GM12878 (cell line): ENCODE data around the gene BEND7. TPM values are rescaled to one million over a fixed set of nuclear protein-coding genes. Genes with fewer than 3 reads are reported as not detected.

ENCODE experiments used
- ATAC-seq: fragments of 200-7000 bp; cut with Tn5 transposase; 3 replicates; pipeline ENCODE4 v1.9.1; 2020; ENCODE audit warnings: mild to moderate bottlenecking, moderate library complexity
- BruUV-seq: library from RNA; stranded (reverse); fragments of 400-500 nt; replicated peaks from 2 replicates; lab custom pipeline; 2021; lab: Mats Ljungman, UMichigan
- CTCF ChIA-PET: fragments of 300-600 bp; sonication (Branson Sonifier 250); formaldehyde crosslinking; extraction: SDS; loops from one replicate; lab custom pipeline; 2021; ENCODE audit warnings: inconsistent platforms; lab: Yijun Ruan, JAX
- POLR2A ChIA-PET: fragments of 350-600 bp; formaldehyde crosslinking; extraction: SDS; loops from one replicate; lab custom pipeline; 2021; ENCODE audit warnings: inconsistent platforms; lab: Charles Lee
- RAD21 ChIA-PET: fragments of 300-600 bp; sonication (Branson Sonifier 250); formaldehyde crosslinking; loops from one replicate; lab custom pipeline; 2023; ENCODE audit warnings: antibody characterized with exemption; ENCODE audit not compliant: unreplicated experiment; lab: Charles Lee
- SMC1A ChIA-PET: fragments of 300-600 bp; sonication (Branson Sonifier 250); formaldehyde crosslinking; loops from one replicate; lab custom pipeline; 2023; ENCODE audit not compliant: unreplicated experiment, uncharacterized antibody; lab: Charles Lee
- DNase-seq: peaks from one replicate; pipeline ENCODE4 v3.0.0-alpha.2; 2011; ENCODE audit warnings: low read depth, low spot score
- FAIRE-seq: peaks from 3 replicates; lab custom pipeline; 2011; peaks lifted over from hg19 to GRCh38; lab: Jason Lieb, UNC
- H2AFZ ChIP-seq: 2 replicates; pipeline ENCODE4 v1.6.0; 2011; ENCODE audit warnings: low read depth, low read length, control low read depth; ENCODE audit not compliant: control insufficient read depth
- H3K27ac ChIP-seq: 2 replicates; pipeline ENCODE4 v1.5.1; 2011; ENCODE audit warnings: control low read depth; ENCODE audit not compliant: control insufficient read depth, insufficient read depth
- H3K27me3 ChIP-seq, 2 experiments: replicated peaks in 1 of 2; 2 replicates each; pipeline versions ENCODE4 v1.6.0 to v1.6.1; 2011; ENCODE audit warnings: low read length in 1 of 2; ENCODE audit not compliant: control insufficient read depth in 2 of 2, insufficient read depth in 2 of 2
- H3K36me3 ChIP-seq, 2 experiments: 2 replicates each; pipeline ENCODE4 v1.5.1; 2011; ENCODE audit warnings: low read length in 1 of 2; ENCODE audit not compliant: control insufficient read depth in 2 of 2, insufficient read depth in 2 of 2
- H3K4me1 ChIP-seq: 2 replicates; pipeline ENCODE4 v1.6.1; 2011; ENCODE audit warnings: mild to moderate bottlenecking, low read length, moderate library complexity, mixed read lengths; ENCODE audit not compliant: control insufficient read depth, insufficient read depth
- H3K4me2 ChIP-seq: 2 replicates; pipeline ENCODE4 v1.6.0; 2011; ENCODE audit warnings: control low read depth; ENCODE audit not compliant: control insufficient read depth, insufficient read depth
- H3K4me3 ChIP-seq: fragments of 200-600 bp; sonication (generic); 2 replicates; pipeline ENCODE4 v1.5.1; 2016
- H3K79me2 ChIP-seq: 2 replicates; pipeline ENCODE4 v1.6.0; 2011; ENCODE audit warnings: low read length; ENCODE audit not compliant: control insufficient read depth, insufficient read depth
- H3K9ac ChIP-seq: 2 replicates; pipeline ENCODE4 v1.8.0; 2011; ENCODE audit warnings: low read length, control low read depth, mixed read lengths; ENCODE audit not compliant: control insufficient read depth, insufficient read depth
- H3K9me3 ChIP-seq: replicated peaks from 3 replicates; pipeline ENCODE4 v1.5.1; 2011; ENCODE audit warnings: mild to moderate bottlenecking, low read length; ENCODE audit not compliant: control insufficient read depth, insufficient read depth
- H4K20me1 ChIP-seq: 2 replicates; pipeline ENCODE4 v1.6.0; 2011; ENCODE audit not compliant: control insufficient read depth, insufficient read depth
- CTCF ChIP-seq, 3 experiments: IDR thresholded peaks in 2 of 3; conservative IDR thresholded peaks in 1 of 3; 2 replicates each; pipeline ENCODE4 v1.5.1; 2011; ENCODE audit warnings: low read depth in 3 of 3, low read length in 3 of 3, mild to moderate bottlenecking in 3 of 3, control low read depth in 2 of 3, moderate library complexity in 2 of 3, inconsistent platforms in 1 of 3, mixed read lengths in 1 of 3; ENCODE audit not compliant: control insufficient read depth in 2 of 3, insufficient read depth in 1 of 3; ENCODE audit errors: extremely low read depth in 1 of 3
- JUND ChIP-seq: IDR thresholded peaks from 2 replicates; pipeline ENCODE4 v1.6.1; 2012; ENCODE audit warnings: low read depth, mild to moderate bottlenecking, low read length, improper control_type of control experiment, moderate library complexity
- MTA3 ChIP-seq: IDR thresholded peaks from 2 replicates; pipeline ENCODE4 v1.6.1; 2012; ENCODE audit warnings: low read length, inconsistent platforms, borderline replicate concordance
- TAF1 ChIP-seq: IDR thresholded peaks from 2 replicates; pipeline ENCODE4 v1.6.1; 2011; ENCODE audit warnings: mild to moderate bottlenecking, low read depth, low read length, borderline replicate concordance
- WGBS: methylation state at CpG from one replicate; pipeline ENCODE4 v1.1.6; 2016; ENCODE audit warnings: low lambda C conversion rate; ENCODE audit not compliant: insufficient replicate concordance, insufficient coverage; ENCODE audit errors: missing lambda C conversion rate; 5-methylcytosine and 5-hydroxymethylcytosine counted together
- in situ Hi-C: fragments of 300-500 bp; cut with MboI; formaldehyde crosslinking; loops from 9 replicates; pipeline ENCODE4 v1.14.3; 2018; ENCODE audit warnings: mixed read lengths
- intact Hi-C: fragments of 100-400 bp; cut with micrococcal nuclease; formaldehyde crosslinking; loops from one replicate; pipeline ENCODE4 v1.14.2; 2022; ENCODE audit not compliant: unreplicated experiment
- polyA plus RNA-seq, 11 experiments: library from polyadenylated mRNA; depleted of rRNA in 4 of 11; unstranded in 6 of 11; stranded (reverse) in 5 of 11; fragments of >200 nt; fragmentation: Nextera tagmentation in 4 of 11; fragmentation: Illumina TruSeq in 1 of 11; extraction: Ambion mirVana in 4 of 11; extraction: Trizol in 1 of 11; gene quantifications; 1 replicate in 1 of 11; 2 replicates in 10 of 11; pipeline versions ENCODE4 v1.2.1 to v1.2.3, GENCODE V29; 2011 to 2016; ENCODE audit warnings: inconsistent platforms in 2 of 11, missing spikeins in 2 of 11, low read depth in 1 of 11
- total RNA-seq, 4 experiments: library from RNA; depleted of rRNA in 3 of 4; stranded (reverse); fragments of >200 nt in 3 of 4; fragmentation: Illumina TruSeq in 1 of 4; extraction: Trizol in 1 of 4; gene quantifications; 2 replicates each; pipeline versions ENCODE4 v1.2.1 to v1.2.3, GENCODE V29; 2013 to 2021
- TF ChIP-seq, protein P1 (sequence below): IDR thresholded peaks from 2 replicates; pipeline ENCODE4 v1.6.1; 2012; ENCODE audit warnings: improper control_type of control experiment, low read depth, low read length; ENCODE audit not compliant: insufficient replicate concordance
- TF ChIP-seq, protein P2 (sequence below): fragments of 450-650 bp; IDR thresholded peaks from 2 replicates; pipeline ENCODE4 v1.6.1; 2018; ENCODE audit warnings: mild to moderate bottlenecking, low read depth, moderate library complexity; ENCODE audit not compliant: partially characterized antibody

Gene BEND7
- total and polyA plus RNA-seq, 10 of the 15 experiments (the other 5 are each of a cell fraction or from before 2014, with no cell fraction given): not detected

DNA sequence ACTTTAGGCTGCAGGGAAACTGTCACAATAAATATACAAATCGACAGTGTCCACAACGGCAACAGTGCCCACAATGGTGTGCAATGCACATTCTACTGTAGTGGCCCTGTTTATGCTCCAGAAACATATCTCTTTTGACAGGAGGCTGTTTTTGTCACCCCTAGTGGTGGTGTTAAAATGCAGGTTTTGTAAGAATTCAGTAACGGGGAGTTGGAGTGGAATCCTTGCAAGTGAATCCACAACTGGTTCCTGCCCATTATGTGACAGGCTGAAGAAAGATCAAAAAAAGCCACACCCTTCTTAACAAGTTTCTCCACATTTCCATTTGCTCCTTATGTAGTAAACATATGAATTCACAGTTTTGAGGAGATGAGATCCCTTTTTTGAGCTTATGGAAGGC, 58.5 kb downstream of the BEND7 start:
- no peaks in the 10 kb centered on the region for H4K20me1 ChIP-seq
- POLR2A ChIA-PET: no interaction called here
- H3K27me3 ChIP-seq: no peaks in the 10 kb centered on the region; a peak in 1 of 4 replicates
- in situ Hi-C loops (no loop called here), intact Hi-C loops (no loop called here)
- H3K27ac ChIP-seq: no peak overlapping the region
- CTCF ChIA-PET: no interaction called here
- RAD21 ChIA-PET: no interaction called here
- no peaks in the 10 kb centered on the region for H3K79me2 ChIP-seq
- no peaks in the 10 kb centered on the region for H3K36me3 ChIP-seq
- no TSS peak for BruUV-seq
- SMC1A ChIA-PET: no interaction called here
- no peak for DNase-seq
- ATAC-seq: no peak
- 16% methylated on average over 3 of the region's 3 CpGs for WGBS
- H3K4me1 ChIP-seq: no peaks in the 10 kb centered on the region
- no peak for TF ChIP-seq TAF1
- TF ChIP-seq, protein P1, sequence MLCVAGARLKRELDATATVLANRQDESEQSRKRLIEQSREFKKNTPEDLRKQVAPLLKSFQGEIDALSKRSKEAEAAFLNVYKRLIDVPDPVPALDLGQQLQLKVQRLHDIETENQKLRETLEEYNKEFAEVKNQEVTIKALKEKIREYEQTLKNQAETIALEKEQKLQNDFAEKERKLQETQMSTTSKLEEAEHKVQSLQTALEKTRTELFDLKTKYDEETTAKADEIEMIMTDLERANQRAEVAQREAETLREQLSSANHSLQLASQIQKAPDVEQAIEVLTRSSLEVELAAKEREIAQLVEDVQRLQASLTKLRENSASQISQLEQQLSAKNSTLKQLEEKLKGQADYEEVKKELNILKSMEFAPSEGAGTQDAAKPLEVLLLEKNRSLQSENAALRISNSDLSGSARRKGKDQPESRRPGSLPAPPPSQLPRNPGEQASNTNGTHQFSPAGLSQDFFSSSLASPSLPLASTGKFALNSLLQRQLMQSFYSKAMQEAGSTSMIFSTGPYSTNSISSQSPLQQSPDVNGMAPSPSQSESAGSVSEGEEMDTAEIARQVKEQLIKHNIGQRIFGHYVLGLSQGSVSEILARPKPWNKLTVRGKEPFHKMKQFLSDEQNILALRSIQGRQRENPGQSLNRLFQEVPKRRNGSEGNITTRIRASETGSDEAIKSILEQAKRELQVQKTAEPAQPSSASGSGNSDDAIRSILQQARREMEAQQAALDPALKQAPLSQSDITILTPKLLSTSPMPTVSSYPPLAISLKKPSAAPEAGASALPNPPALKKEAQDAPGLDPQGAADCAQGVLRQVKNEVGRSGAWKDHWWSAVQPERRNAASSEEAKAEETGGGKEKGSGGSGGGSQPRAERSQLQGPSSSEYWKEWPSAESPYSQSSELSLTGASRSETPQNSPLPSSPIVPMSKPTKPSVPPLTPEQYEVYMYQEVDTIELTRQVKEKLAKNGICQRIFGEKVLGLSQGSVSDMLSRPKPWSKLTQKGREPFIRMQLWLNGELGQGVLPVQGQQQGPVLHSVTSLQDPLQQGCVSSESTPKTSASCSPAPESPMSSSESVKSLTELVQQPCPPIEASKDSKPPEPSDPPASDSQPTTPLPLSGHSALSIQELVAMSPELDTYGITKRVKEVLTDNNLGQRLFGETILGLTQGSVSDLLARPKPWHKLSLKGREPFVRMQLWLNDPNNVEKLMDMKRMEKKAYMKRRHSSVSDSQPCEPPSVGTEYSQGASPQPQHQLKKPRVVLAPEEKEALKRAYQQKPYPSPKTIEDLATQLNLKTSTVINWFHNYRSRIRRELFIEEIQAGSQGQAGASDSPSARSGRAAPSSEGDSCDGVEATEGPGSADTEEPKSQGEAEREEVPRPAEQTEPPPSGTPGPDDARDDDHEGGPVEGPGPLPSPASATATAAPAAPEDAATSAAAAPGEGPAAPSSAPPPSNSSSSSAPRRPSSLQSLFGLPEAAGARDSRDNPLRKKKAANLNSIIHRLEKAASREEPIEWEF: no peak
- TF ChIP-seq JUND: no peak
- TF ChIP-seq, protein P2, sequence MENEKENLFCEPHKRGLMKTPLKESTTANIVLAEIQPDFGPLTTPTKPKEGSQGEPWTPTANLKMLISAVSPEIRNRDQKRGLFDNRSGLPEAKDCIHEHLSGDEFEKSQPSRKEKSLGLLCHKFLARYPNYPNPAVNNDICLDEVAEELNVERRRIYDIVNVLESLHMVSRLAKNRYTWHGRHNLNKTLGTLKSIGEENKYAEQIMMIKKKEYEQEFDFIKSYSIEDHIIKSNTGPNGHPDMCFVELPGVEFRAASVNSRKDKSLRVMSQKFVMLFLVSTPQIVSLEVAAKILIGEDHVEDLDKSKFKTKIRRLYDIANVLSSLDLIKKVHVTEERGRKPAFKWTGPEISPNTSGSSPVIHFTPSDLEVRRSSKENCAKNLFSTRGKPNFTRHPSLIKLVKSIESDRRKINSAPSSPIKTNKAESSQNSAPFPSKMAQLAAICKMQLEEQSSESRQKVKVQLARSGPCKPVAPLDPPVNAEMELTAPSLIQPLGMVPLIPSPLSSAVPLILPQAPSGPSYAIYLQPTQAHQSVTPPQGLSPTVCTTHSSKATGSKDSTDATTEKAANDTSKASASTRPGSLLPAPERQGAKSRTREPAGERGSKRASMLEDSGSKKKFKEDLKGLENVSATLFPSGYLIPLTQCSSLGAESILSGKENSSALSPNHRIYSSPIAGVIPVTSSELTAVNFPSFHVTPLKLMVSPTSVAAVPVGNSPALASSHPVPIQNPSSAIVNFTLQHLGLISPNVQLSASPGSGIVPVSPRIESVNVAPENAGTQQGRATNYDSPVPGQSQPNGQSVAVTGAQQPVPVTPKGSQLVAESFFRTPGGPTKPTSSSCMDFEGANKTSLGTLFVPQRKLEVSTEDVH: no peak
- TF ChIP-seq MTA3: no peak
- TF ChIP-seq CTCF (IDR thresholded peaks at IDR 0.05 in 2 of 3, conservative IDR thresholded peaks at IDR 0.05 in 1 of 3; ENCODE audit: control insufficient read depth in 2 of 3, extremely low read depth in 1 of 3, insufficient read depth in 1 of 3, low read depth in 3 of 3, low read length in 3 of 3): peak in 2 of 3 experiments; percentile 25 to 31; a peak in 3 of 6 replicates
- FAIRE-seq: no peak
- H3K9ac ChIP-seq: no peak overlapping the region
- H3K4me2 ChIP-seq: no peak overlapping the region
- H3K9me3 ChIP-seq: no peaks in the 10 kb centered on the region
- no peak overlapping the region for H2AFZ ChIP-seq
- H3K4me3 ChIP-seq: no peak overlapping the region
